ENCODE results near the gene KIAA1217.

KIAA1217 gene

GRCh38 chr10:24208661-24209431 lies at the start of gene KIAA1217:
Gene KIAA1217, plus strand, starts transcription at chr10:24209138. Its CDS starts 56 bp downstream, at chr10:24209194.
- H3K4me3 ChIP-seq (replicated peaks; ENCODE audit: low read depth, low read length), result peak within 1 kb of the TSS; percentile 52
- peak; percentile 14 for DNase-seq (ENCODE audit: extremely low read depth, low read depth)
- TF ChIP-seq CTCF (IDR thresholded peaks at IDR 0.05; ENCODE audit: low read depth, low read length, missing control alignments), result no peak

GRCh38 chr10:24162206-24162985 lies 46.5 kb upstream of the KIAA1217 start:
- H3K4me3 ChIP-seq (replicated peaks; ENCODE audit: low read depth, low read length), result no peak overlapping the region
- no peak for DNase-seq (ENCODE audit: extremely low read depth, low read depth)
- no peak for TF ChIP-seq CTCF (IDR thresholded peaks at IDR 0.05; ENCODE audit: low read depth, low read length, missing control alignments)

- DNase-seq (ENCODE audit: extremely low read depth, low read depth), result no peak
- TF ChIP-seq CTCF (IDR thresholded peaks at IDR 0.05; ENCODE audit: low read depth, low read length, missing control alignments), result no peak
Measured at GRCh38 chr10:24163485-24163884, 45.5 kb upstream of the KIAA1217 start.

GRCh38 chr10:24168258-24169170 lies 40.4 kb upstream of the KIAA1217 start:
- TF ChIP-seq CTCF (IDR thresholded peaks at IDR 0.05; ENCODE audit: low read depth, low read length, missing control alignments), result no peak
- H3K4me3 ChIP-seq (replicated peaks; ENCODE audit: low read depth, low read length), result no peak overlapping the region
- no peak for DNase-seq (ENCODE audit: extremely low read depth, low read depth)

More at GRCh38 chr10:24163485-24163884, 45.5 kb upstream of the KIAA1217 start:
- no peak overlapping the region for H3K4me3 ChIP-seq (replicated peaks; ENCODE audit: low read depth, low read length)

GRCh38 chr10:24170199-24170598 lies 38.7 kb upstream of the KIAA1217 start:
- no peak for DNase-seq (ENCODE audit: extremely low read depth, low read depth)
- no peak overlapping the region for H3K4me3 ChIP-seq (replicated peaks; ENCODE audit: low read depth, low read length)
- no peak for TF ChIP-seq CTCF (IDR thresholded peaks at IDR 0.05; ENCODE audit: low read depth, low read length, missing control alignments)

- TF ChIP-seq CTCF (IDR thresholded peaks at IDR 0.05; ENCODE audit: low read depth, low read length, missing control alignments), result no peak
- no peak for DNase-seq (ENCODE audit: extremely low read depth, low read depth)
- no peak overlapping the region for H3K4me3 ChIP-seq (replicated peaks; ENCODE audit: low read depth, low read length)
Measured at GRCh38 chr10:24172909-24173308, 36.0 kb upstream of the KIAA1217 start.

Data from HFF-Myc (cell line).